Naive thymus-derived CD8-positive, alpha-beta T cell (primary cell): ENCODE measurements around the gene SEC24C. TPM values are rescaled to one million over a fixed set of nuclear protein-coding genes. Genes with fewer than 3 reads are reported as not detected.
"Not testable (repeated sequence)": the region's sequence is repeated elsewhere in the genome, so short reads cannot be mapped to it uniquely, and the experiment has no call there.

ENCODE experiments used
- ATAC-seq, 2 donors: fragments of 150-1000 bp; cut with Tn5 transposase in 1 of 2; sonication (Bioruptor Pico), chemical (Tn5 transposase) in 1 of 2; 1 replicate in 1 of 2; 2 replicates in 1 of 2; pipeline ENCODE4 v1.10.0; 2021; ENCODE audit warnings: mild to moderate bottlenecking in 2 of 2, moderate library complexity in 2 of 2
- POLR2A ChIA-PET: fragments of 350-600 bp; sonication (Branson Sonifier 250); formaldehyde crosslinking; loops from one replicate; lab custom pipeline; 2021; ENCODE audit warnings: antibody characterized with exemption; lab: Charles Lee
- DNase-seq, 10 donors: peaks; one replicate each; pipeline versions ENCODE4 v3.0.0 to v3.0.0-alpha.2; 2020 to 2022
- H3K27ac Mint-ChIP-seq, 10 donors: one replicate each; pipeline ENCODE4 v1.8.0; 2020 to 2022; ENCODE audit warnings: mild to moderate bottlenecking in 10 of 10, mixed read lengths in 10 of 10, moderate library complexity in 4 of 10, inconsistent platforms in 1 of 10
- H3K27me3 Mint-ChIP-seq, 5 donors: one replicate each; pipeline ENCODE4 v1.8.0; 2021 to 2022; ENCODE audit warnings: mixed read lengths in 5 of 5
- H3K36me3 Mint-ChIP-seq, 3 donors: one replicate each; pipeline ENCODE4 v1.8.0; 2020 to 2022; ENCODE audit warnings: mixed read lengths in 3 of 3, mild to moderate bottlenecking in 2 of 3, inconsistent platforms in 1 of 3
- H3K4me1 Mint-ChIP-seq, 4 donors: one replicate each; pipeline ENCODE4 v1.8.0; 2021 to 2022; ENCODE audit warnings: mixed read lengths in 4 of 4
- H3K4me3 Mint-ChIP-seq, 10 donors: one replicate each; pipeline ENCODE4 v1.8.0; 2020 to 2022; ENCODE audit warnings: mild to moderate bottlenecking in 10 of 10, mixed read lengths in 10 of 10, moderate library complexity in 6 of 10, inconsistent platforms in 1 of 10
- H3K9me3 Mint-ChIP-seq, 9 donors: one replicate each; pipeline ENCODE4 v1.8.0; 2020 to 2022; ENCODE audit warnings: mixed read lengths in 9 of 9, mild to moderate bottlenecking in 3 of 9, inconsistent platforms in 1 of 9, moderate library complexity in 1 of 9
- polyA plus RNA-seq, 3 donors: library from polyadenylated mRNA; unstranded; fragments of 300-500 nt; fragmentation: Illumina TruSeq; gene quantifications; one replicate each; pipeline ENCODE4 v1.2.3, GENCODE V29; 2021
- total RNA-seq, 8 experiments: library from RNA in 2 of 8; stranded (reverse) in 2 of 8; gene quantifications; one replicate each; pipeline ENCODE4 v1.2.3 and lab custom pipeline; 2021 to 2026

The SEC24C gene
- total RNA-seq = 10 to 100 TPM; 72.2 to 72.7 TPM
- 10 to 100 TPM; 18.9 to 33.5 (median 25.9) TPM for polyA plus RNA-seq
- 111 to 208 (median 167) reads per million in 6 experiments for total RNA-seq (lab: John Stamatoyannopoulos, UW)

GRCh38 chr10:73743905-73744663 lies at the start of gene SEC24C:
SEC24C (plus strand) TSS chr10:73744372; CDS start chr10:73746833, 2,461 bp downstream.
- Mint-ChIP-seq H3K27ac (peak within 1 kb of the TSS; percentile 99 to 100 (median 100)), H3K36me3 (peaks cover 0 to 26% (median 2%) of the 10 kb centered on the region in 3 donors), H3K4me3 (peak within 1 kb of the TSS; percentile 91 to 100 (median 100)), H3K9me3 (no peaks in the 10 kb centered on the region), H3K4me1 (peaks cover 15 to 46% (median 40%) of the 10 kb centered on the region in 4 donors), H3K27me3 (no peaks in the 10 kb centered on the region)
- POLR2A ChIA-PET = interaction anchor here (0.6 to 4.9 kb wide), 16 partner anchors 8 to 492 kb away, joined by 3 to 50 read pairs (median 5); partner anchors contain the start of genes CHCHD1 and ZSWIM8
- peak; percentile 87 to 97 (median 95) for DNase-seq
- ATAC-seq = peak; percentile 90 to 95

- H3K4me3 Mint-ChIP-seq, H3K4me1 Mint-ChIP-seq, H3K9me3 Mint-ChIP-seq, ATAC-seq, H3K27ac Mint-ChIP-seq, POLR2A ChIA-PET, H3K27me3 Mint-ChIP-seq, DNase-seq: not testable (repeated sequence)
- peaks cover 0 to 23% (median 0%) of the 10 kb centered on the region in 3 donors for H3K36me3 Mint-ChIP-seq
Observed at GRCh38 chr10:73695302-73695701, 48.9 kb upstream of the SEC24C start.

- not testable (repeated sequence) for H3K9me3 Mint-ChIP-seq
Observed at GRCh38 chr10:73697675-73698159, 46.5 kb upstream of the SEC24C start, which contains the start of gene AGAP5. AGAP5 (minus strand) TSS chr10:73698109; CDS start chr10:73697755, 354 bp downstream.

GRCh38 chr10:73698819-73699218 lies 45.4 kb upstream of the SEC24C start:
- H3K9me3 Mint-ChIP-seq, DNase-seq, H3K4me3 Mint-ChIP-seq, POLR2A ChIA-PET, H3K27ac Mint-ChIP-seq, H3K27me3 Mint-ChIP-seq, ATAC-seq, H3K4me1 Mint-ChIP-seq: not testable (repeated sequence)
- H3K36me3 Mint-ChIP-seq = peaks cover 0 to 32% (median 3%) of the 10 kb centered on the region in 3 donors

More at GRCh38 chr10:73697675-73698159, 46.5 kb upstream of the SEC24C start, which contains the start of gene AGAP5:
- POLR2A ChIA-PET, H3K4me3 Mint-ChIP-seq, H3K4me1 Mint-ChIP-seq, H3K27ac Mint-ChIP-seq, H3K27me3 Mint-ChIP-seq, ATAC-seq, DNase-seq: not testable (repeated sequence)
- H3K36me3 Mint-ChIP-seq = peaks cover 0 to 29% (median 0%) of the 10 kb centered on the region in 3 donors

GRCh38 chr10:73703924-73704323 lies 40.2 kb upstream of the SEC24C start:
- H3K27me3 Mint-ChIP-seq, H3K4me3 Mint-ChIP-seq, H3K4me1 Mint-ChIP-seq, DNase-seq, H3K9me3 Mint-ChIP-seq, ATAC-seq, H3K27ac Mint-ChIP-seq, POLR2A ChIA-PET: not testable (repeated sequence)
- peaks cover 0 to 39% (median 5%) of the 10 kb centered on the region in 3 donors for H3K36me3 Mint-ChIP-seq

GRCh38 chr10:73705506-73706072 lies 38.6 kb upstream of the SEC24C start:
- H3K27me3 Mint-ChIP-seq, H3K4me3 Mint-ChIP-seq, H3K9me3 Mint-ChIP-seq, ATAC-seq, H3K27ac Mint-ChIP-seq, DNase-seq, H3K4me1 Mint-ChIP-seq, POLR2A ChIA-PET: not testable (repeated sequence)
- H3K36me3 Mint-ChIP-seq = peaks cover 0 to 45% (median 5%) of the 10 kb centered on the region in 3 donors

GRCh38 chr10:73706488-73706887 lies 37.7 kb upstream of the SEC24C start:
- DNase-seq, POLR2A ChIA-PET, H3K27me3 Mint-ChIP-seq, H3K4me1 Mint-ChIP-seq, ATAC-seq, H3K9me3 Mint-ChIP-seq, H3K4me3 Mint-ChIP-seq: not testable (repeated sequence)
- H3K36me3 Mint-ChIP-seq = peaks cover 0 to 42% (median 5%) of the 10 kb centered on the region in 3 donors
- peak overlapping the region in 1 of 10 donors; percentile 44 for H3K27ac Mint-ChIP-seq

- H3K27ac Mint-ChIP-seq, POLR2A ChIA-PET, H3K27me3 Mint-ChIP-seq, ATAC-seq, DNase-seq, H3K4me1 Mint-ChIP-seq, H3K9me3 Mint-ChIP-seq, H3K4me3 Mint-ChIP-seq: not testable (repeated sequence)
- H3K36me3 Mint-ChIP-seq = peaks cover 0 to 41% (median 8%) of the 10 kb centered on the region in 3 donors
Observed at GRCh38 chr10:73707628-73708027, 36.5 kb upstream of the SEC24C start.

GRCh38 chr10:73708122-73708521 lies 36.0 kb upstream of the SEC24C start:
- DNase-seq, H3K4me1 Mint-ChIP-seq, POLR2A ChIA-PET, H3K27me3 Mint-ChIP-seq, H3K9me3 Mint-ChIP-seq, ATAC-seq, H3K27ac Mint-ChIP-seq, H3K4me3 Mint-ChIP-seq: not testable (repeated sequence)
- peaks cover 0 to 44% (median 10%) of the 10 kb centered on the region in 3 donors for H3K36me3 Mint-ChIP-seq

- peaks cover 0 to 43% (median 12%) of the 10 kb centered on the region in 3 donors for H3K36me3 Mint-ChIP-seq
- not testable (repeated sequence) for ATAC-seq, H3K4me1 Mint-ChIP-seq
Observed at GRCh38 chr10:73711683-73712082, 32.5 kb upstream of the SEC24C start.

GRCh38 chr10:73713912-73714311 lies 30.3 kb upstream of the SEC24C start:
- POLR2A ChIA-PET = not testable (repeated sequence)
- H3K27ac Mint-ChIP-seq = peak overlapping the region in 1 of 10 donors; percentile 40

More at GRCh38 chr10:73711683-73712082, 32.5 kb upstream of the SEC24C start:
- DNase-seq, POLR2A ChIA-PET, H3K4me3 Mint-ChIP-seq, H3K27me3 Mint-ChIP-seq, H3K9me3 Mint-ChIP-seq, H3K27ac Mint-ChIP-seq: not testable (repeated sequence)

GRCh38 chr10:73714483-73714882 lies 29.7 kb upstream of the SEC24C start:
- H3K36me3 Mint-ChIP-seq = peaks cover 0 to 71% (median 21%) of the 10 kb centered on the region in 3 donors
- POLR2A ChIA-PET, H3K4me1 Mint-ChIP-seq, H3K4me3 Mint-ChIP-seq, ATAC-seq, H3K9me3 Mint-ChIP-seq, H3K27ac Mint-ChIP-seq, H3K27me3 Mint-ChIP-seq, DNase-seq: not testable (repeated sequence)

More at GRCh38 chr10:73713912-73714311, 30.3 kb upstream of the SEC24C start:
- not testable (repeated sequence) for DNase-seq, H3K9me3 Mint-ChIP-seq, ATAC-seq, H3K4me1 Mint-ChIP-seq, H3K4me3 Mint-ChIP-seq, H3K27me3 Mint-ChIP-seq
- peaks cover 0 to 65% (median 20%) of the 10 kb centered on the region in 3 donors for H3K36me3 Mint-ChIP-seq
